ENCODE results near the gene INPP4B.

The INPP4B gene

DNA sequence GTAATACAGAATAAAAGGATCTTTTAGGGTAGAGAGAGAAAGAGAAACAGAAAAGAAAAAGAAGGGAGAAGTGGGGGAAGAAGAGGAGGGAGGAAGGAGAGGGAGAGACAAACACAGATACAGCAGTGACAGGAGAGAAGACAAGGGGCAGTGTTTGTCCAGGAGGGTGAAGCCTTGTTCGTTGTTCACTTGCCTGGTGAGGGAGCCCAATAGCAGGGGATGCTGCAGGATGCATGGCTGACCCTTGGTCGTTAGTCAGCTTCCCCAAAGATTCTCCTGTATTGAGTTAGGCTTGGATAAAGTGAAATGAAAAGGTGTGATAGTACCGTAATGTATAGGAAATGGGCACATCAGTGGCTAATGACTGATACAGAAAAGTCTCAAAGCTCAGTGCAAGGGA is 806.1 kb downstream of the INPP4B start:
- no peak overlapping the region for H3K9ac ChIP-seq (ENCODE audit: low read depth, low read length)
- H3K4me1 ChIP-seq (ENCODE audit: control insufficient read depth, insufficient read depth, low read length): peaks cover 11% of the 10 kb centered on the region
- H3K9me3 ChIP-seq (ENCODE audit: control insufficient read depth, insufficient read depth, low read length): no peaks in the 10 kb centered on the region
- H3K27me3 ChIP-seq (ENCODE audit: control insufficient read depth, insufficient read depth, low read length): no peaks in the 10 kb centered on the region
- no peak overlapping the region for H3K27ac ChIP-seq (ENCODE audit: low read depth, low read length)
- no peaks in the 10 kb centered on the region for H3K36me3 ChIP-seq (ENCODE audit: control insufficient read depth, insufficient read depth, low read length)
- H3K4me3 ChIP-seq (ENCODE audit: low read depth, low read length): no peak overlapping the region

- no peaks in the 10 kb centered on the region for H3K4me1 ChIP-seq (ENCODE audit: control insufficient read depth, insufficient read depth, low read length)
- no peaks in the 10 kb centered on the region for H3K9me3 ChIP-seq (ENCODE audit: control insufficient read depth, insufficient read depth, low read length)
- no peak overlapping the region for H3K4me3 ChIP-seq (ENCODE audit: low read depth, low read length)
- no peak overlapping the region for H3K27ac ChIP-seq (ENCODE audit: low read depth, low read length)
- no peaks in the 10 kb centered on the region for H3K36me3 ChIP-seq (ENCODE audit: control insufficient read depth, insufficient read depth, low read length)
- no peak overlapping the region for H3K9ac ChIP-seq (ENCODE audit: low read depth, low read length)
- no peaks in the 10 kb centered on the region for H3K27me3 ChIP-seq (ENCODE audit: control insufficient read depth, insufficient read depth, low read length)
Measured at GRCh38 chr4:142036795-142037583, 809.1 kb downstream of the INPP4B start.

DNA sequence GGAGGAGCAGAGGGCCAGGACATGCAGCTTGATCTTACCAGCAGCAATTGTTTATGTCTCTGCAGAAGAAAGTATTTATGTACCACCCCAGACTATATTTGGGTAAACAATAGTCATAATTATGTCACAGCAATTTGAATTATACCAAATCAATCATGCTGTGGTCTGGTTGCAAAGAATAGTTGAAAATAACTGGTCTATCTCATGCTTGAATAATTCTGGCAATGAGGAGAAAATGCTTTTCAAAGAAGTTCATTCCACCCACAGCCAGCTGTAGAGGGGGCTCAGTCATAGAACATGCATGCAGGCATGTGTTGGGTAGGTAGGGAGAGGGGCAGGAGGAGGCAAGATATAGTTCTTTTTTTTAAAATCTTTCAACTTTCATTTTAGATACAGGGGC is 810.5 kb downstream of the INPP4B start:
- Histone ChIP-seq H3K36me3 (ENCODE audit: control insufficient read depth, insufficient read depth, low read length) (no peaks in the 10 kb centered on the region), H3K27ac (ENCODE audit: low read depth, low read length) (no peak overlapping the region), H3K9ac (ENCODE audit: low read depth, low read length) (no peak overlapping the region), H3K27me3 (ENCODE audit: control insufficient read depth, insufficient read depth, low read length) (no peaks in the 10 kb centered on the region), H3K9me3 (ENCODE audit: control insufficient read depth, insufficient read depth, low read length) (no peaks in the 10 kb centered on the region), H3K4me1 (ENCODE audit: control insufficient read depth, insufficient read depth, low read length) (no peaks in the 10 kb centered on the region), H3K4me3 (ENCODE audit: low read depth, low read length) (no peak overlapping the region)

- no peak overlapping the region for H3K27ac ChIP-seq (ENCODE audit: low read depth, low read length)
- no peaks in the 10 kb centered on the region for H3K9me3 ChIP-seq (ENCODE audit: control insufficient read depth, insufficient read depth, low read length)
- no peaks in the 10 kb centered on the region for H3K4me1 ChIP-seq (ENCODE audit: control insufficient read depth, insufficient read depth, low read length)
- H3K27me3 ChIP-seq (ENCODE audit: control insufficient read depth, insufficient read depth, low read length): no peaks in the 10 kb centered on the region
- no peaks in the 10 kb centered on the region for H3K36me3 ChIP-seq (ENCODE audit: control insufficient read depth, insufficient read depth, low read length)
- no peak overlapping the region for H3K9ac ChIP-seq (ENCODE audit: low read depth, low read length)
- H3K4me3 ChIP-seq (ENCODE audit: low read depth, low read length): no peak overlapping the region
Measured at GRCh38 chr4:142034101-142034500, 812.0 kb downstream of the INPP4B start.

DNA sequence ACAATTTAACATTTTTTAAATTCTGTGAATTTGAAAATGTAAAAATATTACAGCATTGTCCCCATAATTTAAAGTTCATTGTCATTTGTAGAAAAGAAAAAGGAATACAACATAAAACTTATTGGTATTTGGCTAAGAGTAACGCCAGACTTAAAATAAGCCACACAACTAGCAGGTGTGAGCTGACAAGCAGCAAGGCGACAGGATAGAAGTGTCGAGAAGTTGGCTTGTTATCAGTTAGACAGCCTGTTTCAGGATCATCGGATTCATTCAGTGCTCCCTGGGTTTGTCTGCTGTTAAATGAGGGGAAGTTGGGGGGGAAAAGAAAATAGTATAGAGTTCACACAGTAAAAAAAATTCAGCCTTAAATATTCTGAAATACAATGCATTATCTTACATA is 816.1 kb downstream of the INPP4B start:
- H3K4me1 ChIP-seq (ENCODE audit: control insufficient read depth, insufficient read depth, low read length): peaks cover 10% of the 10 kb centered on the region; the same call in 1 of the 2 replicates
- H3K9me3 ChIP-seq (ENCODE audit: control insufficient read depth, insufficient read depth, low read length): no peaks in the 10 kb centered on the region
- no peak overlapping the region for H3K27ac ChIP-seq (ENCODE audit: low read depth, low read length)
- H3K36me3 ChIP-seq (ENCODE audit: control insufficient read depth, insufficient read depth, low read length): no peaks in the 10 kb centered on the region
- H3K4me3 ChIP-seq (ENCODE audit: low read depth, low read length): no peak overlapping the region
- no peaks in the 10 kb centered on the region for H3K27me3 ChIP-seq (ENCODE audit: control insufficient read depth, insufficient read depth, low read length)
- H3K9ac ChIP-seq (ENCODE audit: low read depth, low read length): no peak overlapping the region

DNA sequence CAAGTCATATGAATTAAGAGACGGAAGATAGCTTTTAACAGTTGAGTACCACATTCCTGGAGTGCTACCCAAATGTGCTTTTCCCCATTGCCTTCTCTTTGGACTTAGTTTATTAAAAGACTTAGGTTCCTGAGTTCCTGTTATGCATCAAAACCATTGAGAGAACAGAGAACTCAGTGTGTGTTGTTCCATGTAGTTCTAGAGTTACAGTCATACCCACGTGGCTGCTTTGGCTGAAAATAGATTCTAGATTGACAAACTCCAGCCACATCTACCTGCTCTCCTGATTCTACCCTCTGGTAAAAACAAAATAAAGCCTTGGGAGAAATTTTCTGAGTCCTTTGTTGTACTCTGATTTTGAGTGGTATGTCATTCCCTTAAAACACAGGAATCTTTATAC is 824.3 kb downstream of the INPP4B start:
- Histone ChIP-seq H3K9ac (ENCODE audit: low read depth, low read length) (no peak overlapping the region), H3K27ac (ENCODE audit: low read depth, low read length) (no peak overlapping the region)

GRCh38 chr4:142021181-142021580 is 824.9 kb downstream of the INPP4B start:
- H3K9ac ChIP-seq (ENCODE audit: low read depth, low read length): no peak overlapping the region
- H3K9me3 ChIP-seq (ENCODE audit: control insufficient read depth, insufficient read depth, low read length): no peaks in the 10 kb centered on the region
- H3K4me1 ChIP-seq (ENCODE audit: control insufficient read depth, insufficient read depth, low read length): no peaks in the 10 kb centered on the region
- H3K27me3 ChIP-seq (ENCODE audit: control insufficient read depth, insufficient read depth, low read length): no peaks in the 10 kb centered on the region
- no peak overlapping the region for H3K4me3 ChIP-seq (ENCODE audit: low read depth, low read length)
- H3K36me3 ChIP-seq (ENCODE audit: control insufficient read depth, insufficient read depth, low read length): no peaks in the 10 kb centered on the region
- H3K27ac ChIP-seq (ENCODE audit: low read depth, low read length): no peak overlapping the region

More for the DNA sequence above, 824.3 kb downstream of the INPP4B start:
- Histone ChIP-seq H3K27me3 (ENCODE audit: control insufficient read depth, insufficient read depth, low read length) (no peaks in the 10 kb centered on the region), H3K4me3 (ENCODE audit: low read depth, low read length) (no peak overlapping the region), H3K9me3 (ENCODE audit: control insufficient read depth, insufficient read depth, low read length) (no peaks in the 10 kb centered on the region), H3K36me3 (ENCODE audit: control insufficient read depth, insufficient read depth, low read length) (no peaks in the 10 kb centered on the region), H3K4me1 (ENCODE audit: control insufficient read depth, insufficient read depth, low read length) (no peaks in the 10 kb centered on the region)

- Histone ChIP-seq H3K4me1 (ENCODE audit: control insufficient read depth, insufficient read depth, low read length) (no peaks in the 10 kb centered on the region), H3K36me3 (ENCODE audit: control insufficient read depth, insufficient read depth, low read length) (no peaks in the 10 kb centered on the region), H3K9ac (ENCODE audit: low read depth, low read length) (no peak overlapping the region), H3K4me3 (ENCODE audit: low read depth, low read length) (no peak overlapping the region), H3K27ac (ENCODE audit: low read depth, low read length) (no peak overlapping the region), H3K9me3 (ENCODE audit: control insufficient read depth, insufficient read depth, low read length) (no peaks in the 10 kb centered on the region), H3K27me3 (ENCODE audit: control insufficient read depth, insufficient read depth, low read length) (no peaks in the 10 kb centered on the region)
Measured at GRCh38 chr4:142016031-142016430, 830.1 kb downstream of the INPP4B start.

DNA sequence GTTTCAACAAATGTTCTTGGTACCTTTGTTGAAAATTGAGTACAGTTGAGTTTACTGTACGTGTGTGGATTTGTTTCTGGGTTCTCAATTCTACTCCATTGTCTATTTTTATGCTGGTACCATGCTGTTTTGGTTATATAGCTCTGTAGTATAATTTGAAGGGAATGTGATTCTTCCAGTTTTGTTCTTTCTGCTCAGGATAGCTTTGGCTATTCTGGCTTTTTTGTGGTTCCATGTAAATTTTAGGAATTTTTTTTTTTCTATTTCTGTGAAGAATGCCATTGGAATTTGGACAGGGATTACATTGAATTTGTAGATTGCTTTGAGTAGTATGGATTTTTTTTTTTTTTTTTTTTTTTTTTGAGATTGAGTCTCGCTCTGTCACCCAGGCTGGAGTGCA is 836.4 kb downstream of the INPP4B start:
- Histone ChIP-seq H3K27me3 (ENCODE audit: control insufficient read depth, insufficient read depth, low read length) (no peaks in the 10 kb centered on the region), H3K36me3 (ENCODE audit: control insufficient read depth, insufficient read depth, low read length) (no peaks in the 10 kb centered on the region), H3K27ac (ENCODE audit: low read depth, low read length) (no peak overlapping the region), H3K9ac (ENCODE audit: low read depth, low read length) (no peak overlapping the region), H3K4me3 (ENCODE audit: low read depth, low read length) (no peak overlapping the region), H3K4me1 (ENCODE audit: control insufficient read depth, insufficient read depth, low read length) (no peaks in the 10 kb centered on the region), H3K9me3 (ENCODE audit: control insufficient read depth, insufficient read depth, low read length) (peaks cover 5% of the 10 kb centered on the region; the same call in 1 of the 2 replicates)

- Histone ChIP-seq H3K36me3 (ENCODE audit: control insufficient read depth, insufficient read depth, low read length) (no peaks in the 10 kb centered on the region), H3K4me1 (ENCODE audit: control insufficient read depth, insufficient read depth, low read length) (no peaks in the 10 kb centered on the region), H3K4me3 (ENCODE audit: low read depth, low read length) (no peak overlapping the region), H3K27ac (ENCODE audit: low read depth, low read length) (no peak overlapping the region), H3K27me3 (ENCODE audit: control insufficient read depth, insufficient read depth, low read length) (no peaks in the 10 kb centered on the region), H3K9me3 (ENCODE audit: control insufficient read depth, insufficient read depth, low read length) (peaks cover 5% of the 10 kb centered on the region; the same call in 1 of the 2 replicates), H3K9ac (ENCODE audit: low read depth, low read length) (no peak overlapping the region)
Measured at GRCh38 chr4:142005519-142005918, 840.6 kb downstream of the INPP4B start.

- Histone ChIP-seq H3K36me3 (ENCODE audit: control insufficient read depth, insufficient read depth, low read length) (no peaks in the 10 kb centered on the region), H3K27ac (ENCODE audit: low read depth, low read length) (no peak overlapping the region), H3K27me3 (ENCODE audit: control insufficient read depth, insufficient read depth, low read length) (no peaks in the 10 kb centered on the region), H3K9ac (ENCODE audit: low read depth, low read length) (no peak overlapping the region), H3K4me3 (ENCODE audit: low read depth, low read length) (no peak overlapping the region), H3K9me3 (ENCODE audit: control insufficient read depth, insufficient read depth, low read length) (peaks cover 27% of the 10 kb centered on the region), H3K4me1 (ENCODE audit: control insufficient read depth, insufficient read depth, low read length) (no peaks in the 10 kb centered on the region)
Measured at GRCh38 chr4:141999446-142000143, 846.5 kb downstream of the INPP4B start.
